ENCODE measurements around the gene PPIL4. TPM values are rescaled to one million over a fixed set of nuclear protein-coding genes. Genes with fewer than 3 reads are reported as not detected.

PPIL4 gene
- total RNA-seq, 1 experiment from 2014 or later, result 27.7 TPM

- DNase-seq (ENCODE audit: low spot score) (no peak), ATAC-seq (no peak)
- POLR2A ChIA-PET, result no interaction called here
- CTCF ChIA-PET, result interaction anchor here (1.9 to 2.3 kb wide), 2 partner anchors 19 to 23 kb away, joined by 7 to 11 read pairs; no protein-coding TSS in a partner anchor
- TF ChIP-seq ZNF416 (CRISPR knock-in tag; IDR thresholded peaks at IDR 0.05) (no peak), ZSCAN18 (CRISPR knock-in tag; IDR thresholded peaks at IDR 0.05) (no peak), FOXK1 (CRISPR knock-in tag; IDR thresholded peaks at IDR 0.05) (no peak), ZNF317 (CRISPR knock-in tag; IDR thresholded peaks at IDR 0.05; ENCODE audit: borderline replicate concordance, low read depth) (no peak), CDX4 (CRISPR knock-in tag; IDR thresholded peaks at IDR 0.05; ENCODE audit: borderline replicate concordance) (no peak), SOX15 (CRISPR knock-in tag; IDR thresholded peaks at IDR 0.05) (no peak), E2F5 (CRISPR knock-in tag; IDR thresholded peaks at IDR 0.05) (no peak), CBFB (CRISPR knock-in tag; IDR thresholded peaks at IDR 0.05; ENCODE audit: low read depth) (no peak), TP53 (CRISPR knock-in tag; IDR thresholded peaks at IDR 0.05) (no peak)
- TF ChIP-seq, protein P1, sequence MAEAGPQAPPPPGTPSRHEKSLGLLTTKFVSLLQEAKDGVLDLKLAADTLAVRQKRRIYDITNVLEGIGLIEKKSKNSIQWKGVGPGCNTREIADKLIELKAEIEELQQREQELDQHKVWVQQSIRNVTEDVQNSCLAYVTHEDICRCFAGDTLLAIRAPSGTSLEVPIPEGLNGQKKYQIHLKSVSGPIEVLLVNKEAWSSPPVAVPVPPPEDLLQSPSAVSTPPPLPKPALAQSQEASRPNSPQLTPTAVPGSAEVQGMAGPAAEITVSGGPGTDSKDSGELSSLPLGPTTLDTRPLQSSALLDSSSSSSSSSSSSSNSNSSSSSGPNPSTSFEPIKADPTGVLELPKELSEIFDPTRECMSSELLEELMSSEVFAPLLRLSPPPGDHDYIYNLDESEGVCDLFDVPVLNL (CRISPR knock-in tag; IDR thresholded peaks at IDR 0.05; ENCODE audit: borderline replicate concordance, low read depth), result no peak
- Mint-ChIP-seq H3K9me3 (no peaks in the 10 kb centered on the region), H3K4me1 (no peaks in the 10 kb centered on the region), H3K4me3 (no peak overlapping the region), H3K36me3 (no peaks in the 10 kb centered on the region), H3K27me3 (ENCODE audit: low read depth) (peaks cover 32% of the 10 kb centered on the region), H3K27ac (no peak overlapping the region)
Observed at GRCh38 chr6:149455031-149455732, 90.7 kb downstream of the PPIL4 start.

Other genes with a start within 250 kb of the PPIL4 start
- gene TAB2, start 228.3 kb downstream of the PPIL4 start, total RNA-seq (2021), result 45.3 to 55.6 TPM (median 47.2 TPM) in 3 replicates
- gene SUMO4, start 145.8 kb downstream of the PPIL4 start, total RNA-seq (2021), result 0.55 to 1.2 TPM (median 0.73 TPM) in 3 replicates
- gene ZC3H12D, start 61.0 kb downstream of the PPIL4 start, total RNA-seq (2021), result 0.13 to 0.21 TPM (median 0.14 TPM) in 3 replicates
- 16.8 to 21.4 TPM (median 19.9 TPM) in 3 replicates for gene GINM1, start 20.3 kb upstream of the PPIL4 start, total RNA-seq (2021)
- gene KATNA1, start 102.7 kb upstream of the PPIL4 start, total RNA-seq (2021), result 16.0 to 18.1 TPM (median 16.1 TPM) in 3 replicates
- gene LATS1, start 172.1 kb upstream of the PPIL4 start, total RNA-seq (2021), result 21.4 to 24.2 TPM (median 21.8 TPM) in 3 replicates
- gene NUP43, start 200.5 kb upstream of the PPIL4 start, total RNA-seq (2021), result 79.1 to 84.5 TPM (median 83.5 TPM) in 3 replicates
- gene PCMT1, start 203.7 kb upstream of the PPIL4 start, total RNA-seq (2021), result 81.0 to 90.7 TPM (median 84.5 TPM) in 3 replicates

Data from WTC11 (cell line).